ENCODE data around the gene SEMA5B. TPM values are rescaled to one million over a fixed set of nuclear protein-coding genes. Genes with fewer than 3 reads are reported as not detected.

Gene SEMA5B
- total RNA-seq, 1 experiment from 2014 or later = not detected

DNA sequence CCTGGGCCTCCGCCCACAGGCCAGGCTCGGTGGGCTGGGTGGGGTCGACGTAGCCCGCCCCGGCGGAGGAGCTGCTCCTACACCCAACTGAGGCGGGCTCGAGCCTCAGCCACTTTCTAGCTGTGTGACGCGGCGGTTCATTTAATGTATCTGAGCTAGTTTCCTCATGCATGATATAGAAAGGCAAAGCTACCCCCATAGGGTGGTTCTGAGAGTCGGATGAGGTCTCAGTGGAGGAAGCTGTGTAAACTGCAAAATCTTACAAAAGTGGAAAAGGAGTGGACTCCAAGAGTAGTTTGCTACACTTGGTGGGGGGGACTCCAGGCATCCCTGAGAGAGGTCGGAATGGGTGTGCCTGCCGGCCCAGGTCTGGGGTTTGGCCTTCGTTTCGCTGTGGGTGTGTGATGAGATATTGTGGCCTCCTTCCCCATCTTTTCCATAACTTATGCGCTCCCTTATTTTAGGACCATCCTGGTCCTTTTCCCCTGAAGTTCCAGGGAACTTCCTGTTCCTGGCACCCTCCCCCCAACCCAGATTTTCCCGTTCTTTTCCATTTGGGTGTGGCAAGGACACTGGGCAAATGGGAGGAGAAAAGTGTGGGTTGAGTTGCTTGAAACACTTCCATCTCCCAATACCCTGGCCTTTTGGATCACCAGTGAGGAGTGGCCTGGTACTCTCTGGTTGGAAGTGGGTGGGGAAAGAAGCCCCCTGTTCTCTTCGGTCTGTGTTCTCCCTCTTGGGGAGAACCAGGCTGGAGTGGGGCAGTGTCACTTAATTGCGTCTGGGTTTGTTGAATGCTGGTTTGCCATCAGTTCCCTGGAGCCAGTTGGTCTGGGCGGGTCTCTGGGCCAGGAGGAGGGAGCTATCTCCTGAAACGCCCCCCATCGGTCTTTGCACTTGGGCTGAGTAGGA, 40.4 kb upstream of the SEMA5B start:
- intact Hi-C loops (cut with micrococcal nuclease) = no loop called here
- H3K4me3 Mint-ChIP-seq (ENCODE audit: unreplicated experiment) = peak overlapping the region; percentile 87
- DNase-seq (ENCODE audit: unreplicated experiment) = peak; percentile 54
- peaks cover 4% of the 10 kb centered on the region for H3K36me3 Mint-ChIP-seq (ENCODE audit: insufficient read depth, unreplicated experiment)
- BruUV-seq (replicated peaks) = no TSS peak
- ChIA-PET CTCF (interaction anchor here (0.6 to 2.0 kb wide), 5 partner anchors 8 to 125 kb away, joined by 3 to 11 read pairs (median 4); no protein-coding TSS in a partner anchor), POLR2A (interaction anchor here (0.7 to 2.0 kb wide), 16 partner anchors 8 to 684 kb away, joined by 3 to 22 read pairs (median 4); partner anchors contain the start of genes FAM162A, HSPBAP1 and SEC22A)
- peaks cover 38% of the 10 kb centered on the region for H3K4me1 Mint-ChIP-seq (ENCODE audit: insufficient read depth, unreplicated experiment)
- H3K27ac Mint-ChIP-seq (ENCODE audit: low read depth, unreplicated experiment) = peak overlapping the region; percentile 84
- TF ChIP-seq, protein P1, sequence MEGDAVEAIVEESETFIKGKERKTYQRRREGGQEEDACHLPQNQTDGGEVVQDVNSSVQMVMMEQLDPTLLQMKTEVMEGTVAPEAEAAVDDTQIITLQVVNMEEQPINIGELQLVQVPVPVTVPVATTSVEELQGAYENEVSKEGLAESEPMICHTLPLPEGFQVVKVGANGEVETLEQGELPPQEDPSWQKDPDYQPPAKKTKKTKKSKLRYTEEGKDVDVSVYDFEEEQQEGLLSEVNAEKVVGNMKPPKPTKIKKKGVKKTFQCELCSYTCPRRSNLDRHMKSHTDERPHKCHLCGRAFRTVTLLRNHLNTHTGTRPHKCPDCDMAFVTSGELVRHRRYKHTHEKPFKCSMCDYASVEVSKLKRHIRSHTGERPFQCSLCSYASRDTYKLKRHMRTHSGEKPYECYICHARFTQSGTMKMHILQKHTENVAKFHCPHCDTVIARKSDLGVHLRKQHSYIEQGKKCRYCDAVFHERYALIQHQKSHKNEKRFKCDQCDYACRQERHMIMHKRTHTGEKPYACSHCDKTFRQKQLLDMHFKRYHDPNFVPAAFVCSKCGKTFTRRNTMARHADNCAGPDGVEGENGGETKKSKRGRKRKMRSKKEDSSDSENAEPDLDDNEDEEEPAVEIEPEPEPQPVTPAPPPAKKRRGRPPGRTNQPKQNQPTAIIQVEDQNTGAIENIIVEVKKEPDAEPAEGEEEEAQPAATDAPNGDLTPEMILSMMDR (IDR thresholded peaks at IDR 0.05; ENCODE audit: unreplicated experiment) = no peak
- H3K9me3 Mint-ChIP-seq (ENCODE audit: unreplicated experiment) = no peaks in the 10 kb centered on the region
- H3K27me3 Mint-ChIP-seq (ENCODE audit: insufficient read depth, unreplicated experiment) = no peaks in the 10 kb centered on the region

DNA sequence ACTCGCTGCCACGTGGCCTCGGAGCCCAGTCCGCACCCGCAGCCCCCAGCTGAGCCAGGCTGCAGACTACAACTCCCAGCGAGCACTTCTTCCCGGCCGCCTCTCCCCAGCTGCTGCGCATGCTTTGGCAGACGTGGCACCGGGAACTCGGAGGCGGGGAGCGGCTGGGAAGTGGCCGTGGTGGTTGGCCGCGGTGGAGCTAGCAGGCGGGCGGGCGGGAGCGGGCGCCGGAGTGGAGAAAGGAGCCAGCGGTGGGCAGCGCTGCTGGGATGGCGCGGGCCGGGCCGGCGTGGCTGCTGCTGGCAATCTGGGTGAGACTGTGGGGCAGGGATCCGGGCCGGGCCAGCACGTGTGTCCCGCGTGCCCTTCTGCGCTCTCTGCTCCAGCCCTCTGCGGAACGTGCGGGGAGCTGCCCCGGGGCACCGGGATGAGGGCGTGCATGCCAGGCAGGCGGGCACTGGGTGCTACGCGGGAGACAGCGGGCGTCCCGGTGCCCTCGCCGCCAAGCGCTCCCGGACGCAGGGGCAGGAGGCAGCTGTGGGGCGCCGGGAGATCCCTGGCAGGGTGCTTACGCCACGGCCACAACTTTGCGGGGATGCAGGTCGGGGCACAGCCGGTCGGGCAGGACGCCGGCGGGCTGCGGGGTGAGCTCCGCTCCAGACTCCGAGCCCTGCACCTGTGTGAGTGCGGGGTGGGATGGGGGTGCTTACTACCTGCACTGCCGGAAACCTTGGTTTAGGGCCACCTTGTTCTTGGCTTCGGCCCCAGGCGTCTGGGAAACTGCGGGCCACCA, 39.5 kb upstream of the SEMA5B start, which contains the start of gene PDIA5:
TSS of gene PDIA5 (plus strand) at position 130 of the 793 bp plus-strand sequence. CDS start at position 270, 140 bp downstream.
- peak; percentile 92 for DNase-seq (ENCODE audit: unreplicated experiment)
- peak within 1 kb of the TSS; percentile 84 for H3K27ac Mint-ChIP-seq (ENCODE audit: low read depth, unreplicated experiment)
- TF ChIP-seq, protein P1 (IDR thresholded peaks at IDR 0.05; ENCODE audit: unreplicated experiment) = no peak
- BruUV-seq (replicated peaks) = TSS peak; percentile 27
- POLR2A ChIA-PET = interaction anchor here (0.6 to 2.0 kb wide), 20 partner anchors 9 to 683 kb away, joined by 3 to 22 read pairs (median 3); partner anchors contain the start of genes FAM162A, HSPBAP1 and SEC22A
- no peaks in the 10 kb centered on the region for H3K27me3 Mint-ChIP-seq (ENCODE audit: insufficient read depth, unreplicated experiment)
- intact Hi-C loops (cut with micrococcal nuclease) = no loop called here
- CTCF ChIA-PET = interaction anchor here (0.6 to 2.0 kb wide), 7 partner anchors 9 to 1077 kb away, joined by 3 to 11 read pairs (median 4); no protein-coding TSS in a partner anchor
- peaks cover 4% of the 10 kb centered on the region for H3K36me3 Mint-ChIP-seq (ENCODE audit: insufficient read depth, unreplicated experiment)
- peak within 1 kb of the TSS; percentile 87 for H3K4me3 Mint-ChIP-seq (ENCODE audit: unreplicated experiment)
- no peaks in the 10 kb centered on the region for H3K9me3 Mint-ChIP-seq (ENCODE audit: unreplicated experiment)
- H3K4me1 Mint-ChIP-seq (ENCODE audit: insufficient read depth, unreplicated experiment) = peaks cover 30% of the 10 kb centered on the region

DNA sequence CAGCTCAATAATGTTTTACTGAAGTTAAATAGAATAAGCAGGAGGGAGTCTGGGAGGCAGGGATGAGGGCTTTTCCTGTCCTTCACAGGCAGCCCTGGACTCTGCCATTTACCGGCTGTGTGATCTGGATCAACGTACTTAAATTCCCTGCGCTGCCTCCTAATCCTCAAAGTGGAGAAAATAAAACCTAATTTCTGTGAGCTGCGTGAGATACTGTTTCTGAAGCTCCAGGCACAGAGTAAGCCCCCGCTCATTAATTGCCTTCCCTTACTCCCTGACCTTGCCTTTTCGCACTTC, 39.0 kb upstream of the SEMA5B start:
- H3K36me3 Mint-ChIP-seq (ENCODE audit: insufficient read depth, unreplicated experiment) = peaks cover 4% of the 10 kb centered on the region
- no peaks in the 10 kb centered on the region for H3K27me3 Mint-ChIP-seq (ENCODE audit: insufficient read depth, unreplicated experiment)
- H3K4me3 Mint-ChIP-seq (ENCODE audit: unreplicated experiment) = peak overlapping the region; percentile 87
- intact Hi-C loops (cut with micrococcal nuclease) = no loop called here
- TF ChIP-seq, protein P1 (IDR thresholded peaks at IDR 0.05; ENCODE audit: unreplicated experiment) = no peak
- no peaks in the 10 kb centered on the region for H3K9me3 Mint-ChIP-seq (ENCODE audit: unreplicated experiment)
- peak overlapping the region; percentile 49 for H3K27ac Mint-ChIP-seq (ENCODE audit: low read depth, unreplicated experiment)
- no peak for DNase-seq (ENCODE audit: unreplicated experiment)
- BruUV-seq (replicated peaks) = TSS peak; percentile 58
- CTCF ChIA-PET = interaction anchor here (0.9 to 2.0 kb wide), 4 partner anchors 18 to 124 kb away, joined by 4 to 11 read pairs (median 6); no protein-coding TSS in a partner anchor
- POLR2A ChIA-PET = interaction anchor here (0.6 to 2.0 kb wide), 11 partner anchors 9 to 321 kb away, joined by 3 to 22 read pairs (median 4); partner anchors contain the start of gene HSPBAP1
- peaks cover 24% of the 10 kb centered on the region for H3K4me1 Mint-ChIP-seq (ENCODE audit: insufficient read depth, unreplicated experiment)

All from MCF 10A (cell line).